Hematopoietic multipotent progenitor cell treated with erythropoietin and hydrocortisone succinate and interleukin-3 and kit ligand, for 15 days (in vitro differentiated cells): ENCODE measurements around the gene FNDC7.
"Not testable (repeated sequence)": the region's sequence is repeated elsewhere in the genome, so short reads cannot be mapped to it uniquely, and the experiment has no call there.

ENCODE experiments used
- DNase-seq: peaks from one replicate; pipeline ENCODE4 v3.0.0-alpha.2; 2015; ENCODE audit warnings: low spot score

Gene FNDC7

GRCh38 chr1:108745980-108746381, 33.3 kb downstream of the FNDC7 start:
- DNase-seq, result no peak

DNA sequence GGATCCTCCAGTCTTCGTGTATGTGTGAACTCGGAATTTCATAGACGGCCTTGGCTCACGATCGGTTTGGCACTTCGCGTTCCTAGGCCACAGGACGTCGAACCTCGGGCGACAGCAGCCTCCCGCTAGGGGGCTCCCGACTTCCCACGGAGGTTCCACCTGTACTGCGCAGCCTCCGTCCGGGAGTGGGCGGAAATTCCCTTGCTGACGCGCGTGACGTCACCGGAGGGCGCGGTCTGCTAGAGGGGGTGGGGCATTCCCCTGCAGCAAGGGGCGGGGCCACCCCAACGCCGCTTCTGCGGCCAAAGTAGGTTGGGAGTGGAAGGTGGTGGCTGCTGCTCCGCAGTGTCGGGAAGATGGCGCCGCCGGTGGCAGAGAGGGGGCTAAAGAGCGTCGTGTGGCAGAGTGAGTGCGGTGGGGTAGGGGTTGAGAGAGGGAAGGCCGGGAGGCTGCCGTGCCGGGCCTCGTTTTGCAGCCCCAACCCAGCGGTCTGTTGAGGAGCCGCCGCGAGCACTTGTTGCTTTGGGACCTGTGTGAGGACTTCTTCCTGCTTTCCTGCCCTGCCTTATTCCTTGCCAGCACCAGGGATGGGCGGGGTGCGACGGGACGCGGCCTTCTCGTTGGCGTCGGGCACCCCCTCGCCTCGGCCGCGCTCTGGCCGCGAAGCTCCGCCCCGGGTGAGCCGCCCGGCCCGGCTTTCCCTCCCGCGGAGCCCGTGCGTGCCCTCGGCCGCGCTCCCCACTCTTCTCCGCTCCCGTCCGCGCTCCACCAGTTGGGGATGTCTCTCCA, 33.9 kb downstream of the FNDC7 start, which contains the start of gene STXBP3:
Gene STXBP3, plus strand, starts transcription at position 293 of the 789 bp plus-strand sequence. Its CDS starts 64 bp downstream, at position 357.
- peak; percentile 99 for DNase-seq

DNA sequence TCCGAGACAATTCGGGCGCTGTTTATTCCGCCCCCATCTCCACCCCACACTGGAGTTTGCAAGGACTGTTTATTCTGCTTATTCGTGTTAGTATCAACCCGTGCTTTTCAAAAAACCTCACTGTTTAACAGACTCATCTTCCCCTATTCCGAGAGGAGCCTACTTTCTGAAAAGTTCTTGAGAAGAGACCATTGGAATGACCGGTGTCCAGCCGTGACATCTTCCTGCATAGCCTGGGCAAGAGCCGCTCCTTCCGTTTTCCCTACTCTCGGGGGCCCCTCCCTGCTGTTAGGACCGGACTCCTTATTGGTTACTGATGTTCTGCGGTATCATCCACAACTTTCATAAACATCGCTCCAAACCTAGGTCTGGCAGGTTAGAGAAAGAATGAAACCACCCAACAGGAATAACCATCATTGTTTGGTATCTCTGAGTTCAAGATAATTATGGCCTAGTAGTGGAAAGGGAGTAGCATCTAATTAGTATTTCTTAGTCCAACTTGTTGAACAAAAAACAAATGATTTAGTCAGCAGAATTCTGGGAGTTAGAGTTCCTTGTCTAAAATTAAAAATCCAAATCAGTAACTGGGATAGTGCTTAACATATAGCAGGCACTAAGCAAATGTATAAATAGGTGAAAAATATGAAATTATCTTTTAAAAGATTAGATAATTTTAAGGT, 34.6 kb downstream of the FNDC7 start:
- DNase-seq, result peak; percentile 78

GRCh38 chr1:108747898-108748297, 35.2 kb downstream of the FNDC7 start:
- no peak for DNase-seq

DNA sequence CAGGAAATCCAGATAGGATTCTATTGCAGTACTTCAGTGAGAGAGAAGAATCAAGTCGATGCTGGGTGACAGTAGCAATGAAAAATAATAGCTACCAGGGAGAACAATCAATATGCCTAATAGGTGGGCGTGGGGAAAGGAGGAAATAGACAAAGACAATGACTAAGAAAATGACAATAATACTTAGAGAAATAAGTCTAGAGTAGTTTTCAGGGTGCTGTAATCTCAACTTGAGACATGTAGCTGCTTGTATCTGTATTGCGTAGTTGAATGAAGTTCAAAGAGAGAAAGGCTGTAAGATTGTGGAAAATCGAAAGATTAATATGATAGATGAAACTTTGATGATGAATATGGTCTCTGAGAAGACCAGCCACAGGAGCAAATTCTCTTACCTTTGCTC, 36.4 kb downstream of the FNDC7 start:
- DNase-seq, result no peak

DNA sequence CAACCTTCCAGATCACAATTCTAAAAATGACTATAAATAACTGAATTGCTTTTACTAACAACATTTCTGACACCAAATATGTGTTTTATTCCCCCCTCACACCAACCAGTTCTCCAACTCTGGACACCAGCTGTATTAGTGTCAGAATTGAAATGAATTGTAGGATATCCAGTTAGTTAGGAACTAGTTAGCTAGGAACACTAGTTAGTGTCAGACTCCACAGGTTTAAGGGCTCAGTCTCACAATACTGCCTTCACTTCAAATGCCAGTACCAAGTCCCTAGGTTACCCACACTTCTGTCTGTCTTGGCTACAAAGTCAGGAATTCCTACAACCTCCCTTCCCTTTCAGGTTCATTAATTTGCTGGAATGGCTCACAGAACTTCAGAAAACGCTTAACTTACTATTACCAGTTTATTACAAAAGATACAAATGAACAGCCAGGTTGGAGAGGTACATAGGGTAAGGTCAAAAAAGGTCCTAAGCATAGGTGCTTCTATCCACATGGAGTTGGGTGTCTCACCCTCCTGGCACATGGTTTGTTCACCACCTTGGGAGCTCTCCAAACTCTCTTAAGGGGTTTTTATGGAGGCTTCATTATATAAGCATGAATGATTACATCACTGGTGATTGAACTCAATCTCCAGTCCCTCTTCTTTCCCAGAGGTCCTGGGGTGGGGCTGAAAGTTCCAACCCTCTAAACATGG, 37.9 kb downstream of the FNDC7 start:
- no peak for DNase-seq

- no peak for DNase-seq
Observed at GRCh38 chr1:108753363-108753762, 40.7 kb downstream of the FNDC7 start.

GRCh38 chr1:108758796-108759195, 46.1 kb downstream of the FNDC7 start:
- DNase-seq, result no peak

- DNase-seq, result no peak
Observed at GRCh38 chr1:108767115-108767514, 54.4 kb downstream of the FNDC7 start.

DNA sequence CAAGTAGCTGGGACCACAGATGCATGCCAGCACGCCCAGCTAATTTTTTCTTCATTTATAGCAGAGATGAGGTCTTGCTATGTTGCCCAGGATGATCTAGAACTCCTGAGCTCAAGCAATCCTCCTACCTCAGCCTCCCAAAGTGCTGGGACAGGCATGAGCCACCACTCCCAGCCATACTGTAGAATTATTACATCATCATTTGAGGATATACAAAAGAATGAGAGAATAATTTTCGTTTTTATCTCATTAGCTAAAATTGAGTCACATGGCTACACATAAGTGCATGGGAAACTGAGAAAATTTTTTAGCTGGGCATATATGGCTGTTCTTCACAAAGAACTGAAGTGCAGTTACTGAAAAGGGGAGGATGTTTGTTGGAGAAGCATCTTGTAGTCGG, 55.0 kb downstream of the FNDC7 start:
- DNase-seq, result no peak

DNA sequence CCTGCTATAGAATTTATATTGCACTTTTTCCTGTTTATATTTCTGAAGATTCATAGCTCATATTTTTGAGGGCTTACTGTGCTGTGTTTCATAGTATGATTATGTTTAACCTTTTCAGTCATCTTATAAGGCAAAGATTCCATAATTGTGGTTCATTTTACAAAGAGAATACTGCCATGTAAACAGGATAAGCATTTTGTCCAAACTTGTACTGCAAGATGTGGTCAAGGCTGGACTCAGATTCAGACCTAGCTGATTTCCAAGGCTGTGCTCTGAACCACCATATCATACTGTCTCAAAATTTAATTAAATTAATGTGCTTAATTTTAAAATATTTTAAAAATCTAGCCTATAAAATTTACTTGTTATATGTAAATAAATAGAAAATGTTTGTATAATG, 65.1 kb downstream of the FNDC7 start:
- DNase-seq, result no peak

- DNase-seq, result no peak
Observed at GRCh38 chr1:108779455-108779854, 66.7 kb downstream of the FNDC7 start.

DNA sequence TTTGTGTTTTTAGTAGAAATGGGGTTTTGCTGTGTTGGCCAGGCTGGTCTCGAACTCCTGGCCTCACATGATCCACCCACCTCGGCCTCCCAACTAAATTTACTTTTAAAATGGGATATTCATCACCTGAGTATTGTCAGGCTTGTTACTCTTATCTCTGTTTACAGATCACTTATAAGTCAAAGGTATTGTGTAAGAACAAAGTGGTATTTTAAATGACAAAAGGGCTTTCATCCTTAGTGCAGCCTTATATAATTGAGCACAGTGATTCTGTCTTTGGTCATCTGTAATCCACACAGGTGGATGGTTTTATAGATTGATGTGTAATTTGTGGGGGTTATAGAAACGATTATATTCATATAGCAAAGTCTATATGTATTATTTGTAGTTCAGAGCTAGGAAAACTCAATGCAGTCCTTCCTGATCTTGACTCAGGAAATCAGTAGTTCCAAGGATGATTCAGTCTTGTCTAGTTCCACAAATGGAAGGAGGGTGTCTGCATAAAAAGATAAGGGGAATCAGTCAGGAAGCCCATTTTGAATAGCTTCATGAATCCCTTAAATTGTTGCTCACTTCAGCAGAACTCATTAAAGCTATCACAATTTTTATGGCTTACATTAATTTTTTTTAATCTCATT, 68.3 kb downstream of the FNDC7 start:
- no peak for DNase-seq

DNA sequence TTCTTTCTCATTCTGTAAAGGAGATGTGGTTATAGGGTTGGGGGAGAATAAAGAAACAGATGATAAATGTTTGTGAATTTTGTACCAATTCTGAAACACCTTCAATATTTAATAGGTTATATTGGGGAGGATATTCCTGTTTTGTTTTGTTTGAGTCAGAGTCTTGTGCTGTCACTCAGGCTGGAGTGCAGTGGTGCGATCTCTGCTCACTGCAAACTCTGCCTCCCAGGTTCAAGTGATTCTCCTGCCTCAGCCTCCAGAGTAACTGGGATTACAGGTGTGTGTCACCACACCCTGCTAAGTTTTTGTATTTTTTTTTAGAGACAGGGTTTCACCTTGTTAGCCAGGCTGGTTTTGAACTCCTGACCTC, 68.9 kb downstream of the FNDC7 start:
- not testable (repeated sequence) for DNase-seq

GRCh38 chr1:108785264-108785663, 72.6 kb downstream of the FNDC7 start:
- no peak for DNase-seq

- no peak for DNase-seq
Observed at GRCh38 chr1:108785880-108786279, 73.2 kb downstream of the FNDC7 start.

DNA sequence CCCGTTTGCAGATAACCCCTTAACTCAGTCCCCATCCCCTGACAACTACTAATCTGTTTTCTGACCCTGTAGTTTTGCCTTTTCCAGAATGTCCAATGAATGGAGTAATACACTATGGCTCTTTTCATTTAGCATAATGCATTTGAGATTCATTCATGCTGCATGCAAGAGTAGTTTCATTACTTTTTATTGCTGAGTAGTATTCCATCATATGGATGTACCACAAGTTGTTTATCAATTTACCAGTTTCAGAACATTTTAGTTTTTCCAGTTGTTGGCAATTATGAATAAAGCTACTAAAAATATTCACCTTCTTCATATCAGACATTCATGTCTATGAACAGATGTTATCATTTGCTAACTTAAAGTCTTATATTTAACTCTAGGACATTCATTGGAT, 79.1 kb downstream of the FNDC7 start:
- DNase-seq, result no peak
